Sigmoid colon (tissue), 3 donors: Measurements from ENCODE around the gene FAM72C.
"Not testable (repeated sequence)": the region's sequence is repeated elsewhere in the genome, so short reads cannot be mapped to it uniquely, and the experiment has no call there.

ENCODE experiments used
- CTCF ChIP-seq, 4 experiments: fragments of 450-650 bp in 3 of 4; fragments of 200-600 bp in 1 of 4; IDR thresholded peaks; one replicate each; pipeline ENCODE4 v1.5.1; 2016 to 2019; ENCODE audit warnings: antibody characterized with exemption in 4 of 4, mild to moderate bottlenecking in 3 of 4, moderate library complexity in 2 of 4
- POLR2A ChIP-seq, 2 donors: fragments of 450-650 bp; IDR thresholded peaks; one replicate each; pipeline ENCODE4 v1.6.1; 2016; ENCODE audit warnings: antibody characterized with exemption in 2 of 2, mild to moderate bottlenecking in 2 of 2, moderate library complexity in 2 of 2

GRCh38 chr1:143984721-143985473 is 13.1 kb upstream of the FAM72C start:
- TF ChIP-seq CTCF, POLR2A (IDR thresholded peaks at IDR 0.05): not testable (repeated sequence)
